ENCODE data around the gene PGM2. TPM values are rescaled to one million over a fixed set of nuclear protein-coding genes. Genes with fewer than 3 reads are reported as not detected.

The PGM2 gene
- polyA plus RNA-seq, 1 experiment, result 17.0 TPM

DNA sequence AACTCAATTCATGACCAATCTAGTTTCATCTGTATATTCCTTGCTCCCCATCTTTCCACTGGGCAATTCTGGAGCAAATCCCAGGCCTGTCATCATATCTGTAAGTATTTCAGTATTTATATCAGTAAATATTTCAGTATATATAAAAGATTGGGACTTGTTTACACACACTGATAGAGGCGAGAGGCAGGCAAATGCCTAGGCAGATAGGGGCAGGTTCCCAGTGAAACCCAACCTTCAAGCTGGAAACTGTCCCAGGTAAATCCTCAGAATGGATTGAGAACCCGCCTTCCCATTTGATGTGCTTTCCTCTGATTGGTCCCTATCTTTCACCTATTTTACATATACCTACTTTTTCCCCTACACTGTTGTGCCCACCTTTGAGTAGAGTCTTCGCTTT is 40.6 kb downstream of the PGM2 start:
- Histone ChIP-seq H3K4me3 (ENCODE audit: low read depth, low read length) (no peak overlapping the region), H3K36me3 (ENCODE audit: control insufficient read depth, insufficient read depth, low read length) (no peaks in the 10 kb centered on the region), H3K27me3 (ENCODE audit: control insufficient read depth, insufficient read depth, low read length) (no peaks in the 10 kb centered on the region)
- ChIA-PET CTCF (no interaction called here), POLR2A (no interaction called here)
- TF ChIP-seq, protein P1, sequence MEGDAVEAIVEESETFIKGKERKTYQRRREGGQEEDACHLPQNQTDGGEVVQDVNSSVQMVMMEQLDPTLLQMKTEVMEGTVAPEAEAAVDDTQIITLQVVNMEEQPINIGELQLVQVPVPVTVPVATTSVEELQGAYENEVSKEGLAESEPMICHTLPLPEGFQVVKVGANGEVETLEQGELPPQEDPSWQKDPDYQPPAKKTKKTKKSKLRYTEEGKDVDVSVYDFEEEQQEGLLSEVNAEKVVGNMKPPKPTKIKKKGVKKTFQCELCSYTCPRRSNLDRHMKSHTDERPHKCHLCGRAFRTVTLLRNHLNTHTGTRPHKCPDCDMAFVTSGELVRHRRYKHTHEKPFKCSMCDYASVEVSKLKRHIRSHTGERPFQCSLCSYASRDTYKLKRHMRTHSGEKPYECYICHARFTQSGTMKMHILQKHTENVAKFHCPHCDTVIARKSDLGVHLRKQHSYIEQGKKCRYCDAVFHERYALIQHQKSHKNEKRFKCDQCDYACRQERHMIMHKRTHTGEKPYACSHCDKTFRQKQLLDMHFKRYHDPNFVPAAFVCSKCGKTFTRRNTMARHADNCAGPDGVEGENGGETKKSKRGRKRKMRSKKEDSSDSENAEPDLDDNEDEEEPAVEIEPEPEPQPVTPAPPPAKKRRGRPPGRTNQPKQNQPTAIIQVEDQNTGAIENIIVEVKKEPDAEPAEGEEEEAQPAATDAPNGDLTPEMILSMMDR (IDR thresholded peaks at IDR 0.05; ENCODE audit: insufficient read depth, low read depth, low read length), result no peak
- DNase-seq (ENCODE audit: low read depth), result no peak

DNA sequence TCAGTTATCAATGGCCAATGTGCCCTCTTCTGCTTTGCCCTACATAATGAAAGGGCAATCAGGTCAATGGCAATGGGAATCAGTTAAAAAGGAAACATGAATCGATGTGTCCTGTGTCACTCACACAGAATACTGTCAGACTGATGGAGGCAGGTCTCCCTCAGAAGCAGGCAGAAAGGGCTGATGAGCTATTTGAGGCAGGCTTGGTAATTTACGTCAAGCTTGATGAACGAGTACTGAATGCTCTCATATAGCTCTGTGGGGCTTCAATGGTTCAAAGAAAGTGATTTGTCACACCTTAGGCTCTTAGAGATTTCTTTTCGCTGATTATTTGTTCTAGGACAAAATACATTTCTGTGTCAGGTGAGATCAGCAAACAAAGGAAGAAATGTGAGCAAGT is 41.8 kb downstream of the PGM2 start:
- DNase-seq (ENCODE audit: low read depth), result no peak
- Histone ChIP-seq H3K4me3 (ENCODE audit: low read depth, low read length) (no peak overlapping the region), H3K27me3 (ENCODE audit: control insufficient read depth, insufficient read depth, low read length) (no peaks in the 10 kb centered on the region), H3K36me3 (ENCODE audit: control insufficient read depth, insufficient read depth, low read length) (no peaks in the 10 kb centered on the region)
- POLR2A ChIA-PET, result no interaction called here
- CTCF ChIA-PET, result no interaction called here
- TF ChIP-seq, protein P1 (IDR thresholded peaks at IDR 0.05; ENCODE audit: insufficient read depth, low read depth, low read length), result no peak

DNA sequence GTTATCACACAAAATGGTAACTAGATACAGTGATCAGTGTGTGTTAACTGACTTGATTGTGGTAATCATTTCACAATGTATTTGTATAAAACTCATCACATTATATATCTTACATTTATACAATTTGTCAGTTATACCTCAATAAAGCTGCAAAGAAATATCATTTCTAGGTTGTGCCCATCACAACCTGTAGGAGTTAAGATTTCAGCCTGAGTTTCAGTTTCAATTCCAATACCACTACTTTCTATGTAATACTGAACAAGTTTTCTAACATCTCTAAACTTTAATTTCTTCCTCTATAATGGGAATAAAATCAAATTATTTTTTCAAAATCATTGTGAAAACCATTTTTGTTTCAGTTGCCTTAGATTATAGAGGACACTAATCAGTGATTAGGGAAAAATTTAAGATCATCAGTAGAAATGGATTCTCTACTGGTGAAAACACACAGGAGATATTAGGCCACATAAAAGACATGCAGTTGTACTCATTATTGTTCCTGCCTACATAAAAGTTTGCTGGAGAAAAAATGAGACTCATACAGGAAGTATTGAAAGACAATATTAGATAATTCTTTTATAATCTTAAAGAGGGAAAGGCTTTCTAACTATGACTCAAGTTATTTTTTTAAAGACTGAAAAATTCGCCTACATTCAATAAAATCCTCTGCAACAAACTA is 46.0 kb downstream of the PGM2 start:
- TF ChIP-seq, protein P1 (IDR thresholded peaks at IDR 0.05; ENCODE audit: insufficient read depth, low read depth, low read length), result no peak
- H3K27me3 ChIP-seq (ENCODE audit: control insufficient read depth, insufficient read depth, low read length), result no peaks in the 10 kb centered on the region
- no peak for DNase-seq (ENCODE audit: low read depth)
- ChIA-PET POLR2A (no interaction called here), CTCF (no interaction called here)
- H3K4me3 ChIP-seq (ENCODE audit: low read depth, low read length), result no peak overlapping the region
- no peaks in the 10 kb centered on the region for H3K36me3 ChIP-seq (ENCODE audit: control insufficient read depth, insufficient read depth, low read length)

DNA sequence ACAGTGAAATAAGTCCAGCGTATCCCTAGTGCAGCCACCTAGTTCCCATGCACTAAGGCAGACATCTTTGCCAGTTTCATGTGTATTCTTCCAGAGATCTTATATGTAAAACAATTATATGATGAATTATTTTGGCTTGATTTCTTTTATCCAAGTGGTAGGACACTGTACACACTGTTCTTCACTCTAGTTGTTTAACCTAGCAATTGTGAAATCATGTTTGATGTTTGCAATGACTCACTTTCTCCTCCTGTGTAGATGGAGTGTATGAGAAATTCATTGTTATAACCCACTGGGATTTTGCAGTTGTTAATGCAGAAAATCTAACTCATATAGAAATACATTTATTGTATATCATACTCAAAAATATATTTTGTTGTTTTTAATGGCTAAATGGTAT is 46.9 kb downstream of the PGM2 start:
- TF ChIP-seq, protein P1 (IDR thresholded peaks at IDR 0.05; ENCODE audit: insufficient read depth, low read depth, low read length), result no peak
- CTCF ChIA-PET, result no interaction called here
- POLR2A ChIA-PET, result no interaction called here
- Histone ChIP-seq H3K4me3 (ENCODE audit: low read depth, low read length) (no peak overlapping the region), H3K27me3 (ENCODE audit: control insufficient read depth, insufficient read depth, low read length) (no peaks in the 10 kb centered on the region), H3K36me3 (ENCODE audit: control insufficient read depth, insufficient read depth, low read length) (no peaks in the 10 kb centered on the region)
- no peak for DNase-seq (ENCODE audit: low read depth)

DNA sequence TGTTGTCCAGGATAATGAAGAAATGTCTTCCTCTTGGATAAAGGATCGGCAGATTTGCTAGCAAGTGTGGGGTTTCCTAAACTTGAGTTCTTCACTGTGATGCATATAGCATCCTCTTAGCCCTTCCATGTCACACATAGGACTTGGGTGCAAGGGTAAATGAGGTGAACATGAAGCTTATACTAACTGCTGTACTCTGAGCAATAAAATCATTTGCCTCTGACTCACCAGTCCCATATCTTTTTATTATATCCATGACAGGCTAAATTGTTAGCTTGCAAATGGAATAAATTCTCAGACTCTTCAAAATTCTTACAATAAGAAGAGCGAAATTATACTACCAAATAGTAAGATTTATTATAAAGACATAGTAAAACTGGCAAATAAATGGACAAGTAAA is 49.7 kb downstream of the PGM2 start:
- POLR2A ChIA-PET, result no interaction called here
- H3K4me3 ChIP-seq (ENCODE audit: low read depth, low read length), result no peak overlapping the region
- CTCF ChIA-PET, result interaction anchor here (1.8 kb wide), 1 partner anchor 159 kb away, joined by 7 read pairs; no protein-coding TSS in a partner anchor
- H3K36me3 ChIP-seq (ENCODE audit: control insufficient read depth, insufficient read depth, low read length), result no peaks in the 10 kb centered on the region
- TF ChIP-seq, protein P1 (IDR thresholded peaks at IDR 0.05; ENCODE audit: insufficient read depth, low read depth, low read length), result no peak
- peak; percentile 5 for DNase-seq (ENCODE audit: low read depth)
- no peaks in the 10 kb centered on the region for H3K27me3 ChIP-seq (ENCODE audit: control insufficient read depth, insufficient read depth, low read length)
